Measurements from ENCODE around the gene TTC23L.

DNA sequence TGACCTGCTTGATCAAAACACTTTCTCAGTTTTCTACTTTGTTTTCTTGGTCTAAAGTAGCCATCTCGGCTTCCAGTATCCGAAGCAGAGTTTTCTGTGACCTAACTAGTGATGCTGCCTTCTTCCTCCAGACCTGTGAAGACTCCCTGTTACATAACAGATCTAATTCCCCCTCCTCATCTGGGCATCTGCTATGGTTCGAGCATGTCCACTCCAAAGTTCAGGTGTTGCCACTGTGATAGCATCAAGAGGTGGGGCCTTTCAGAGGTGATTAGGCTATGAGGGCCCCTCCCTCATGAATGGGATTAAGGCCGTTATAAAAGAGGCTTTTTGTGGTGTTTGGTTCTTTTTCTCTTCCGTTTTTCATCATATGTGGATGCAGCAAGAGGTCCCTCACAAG, 20.3 kb downstream of the TTC23L start:
- TF ChIP-seq KAT7 (CRISPR knock-in tag; IDR thresholded peaks at IDR 0.05; ENCODE audit: borderline replicate concordance): no peak
- TF ChIP-seq, protein P1, sequence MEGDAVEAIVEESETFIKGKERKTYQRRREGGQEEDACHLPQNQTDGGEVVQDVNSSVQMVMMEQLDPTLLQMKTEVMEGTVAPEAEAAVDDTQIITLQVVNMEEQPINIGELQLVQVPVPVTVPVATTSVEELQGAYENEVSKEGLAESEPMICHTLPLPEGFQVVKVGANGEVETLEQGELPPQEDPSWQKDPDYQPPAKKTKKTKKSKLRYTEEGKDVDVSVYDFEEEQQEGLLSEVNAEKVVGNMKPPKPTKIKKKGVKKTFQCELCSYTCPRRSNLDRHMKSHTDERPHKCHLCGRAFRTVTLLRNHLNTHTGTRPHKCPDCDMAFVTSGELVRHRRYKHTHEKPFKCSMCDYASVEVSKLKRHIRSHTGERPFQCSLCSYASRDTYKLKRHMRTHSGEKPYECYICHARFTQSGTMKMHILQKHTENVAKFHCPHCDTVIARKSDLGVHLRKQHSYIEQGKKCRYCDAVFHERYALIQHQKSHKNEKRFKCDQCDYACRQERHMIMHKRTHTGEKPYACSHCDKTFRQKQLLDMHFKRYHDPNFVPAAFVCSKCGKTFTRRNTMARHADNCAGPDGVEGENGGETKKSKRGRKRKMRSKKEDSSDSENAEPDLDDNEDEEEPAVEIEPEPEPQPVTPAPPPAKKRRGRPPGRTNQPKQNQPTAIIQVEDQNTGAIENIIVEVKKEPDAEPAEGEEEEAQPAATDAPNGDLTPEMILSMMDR (IDR thresholded peaks at IDR 0.05): no peak
- TF ChIP-seq, protein P2, sequence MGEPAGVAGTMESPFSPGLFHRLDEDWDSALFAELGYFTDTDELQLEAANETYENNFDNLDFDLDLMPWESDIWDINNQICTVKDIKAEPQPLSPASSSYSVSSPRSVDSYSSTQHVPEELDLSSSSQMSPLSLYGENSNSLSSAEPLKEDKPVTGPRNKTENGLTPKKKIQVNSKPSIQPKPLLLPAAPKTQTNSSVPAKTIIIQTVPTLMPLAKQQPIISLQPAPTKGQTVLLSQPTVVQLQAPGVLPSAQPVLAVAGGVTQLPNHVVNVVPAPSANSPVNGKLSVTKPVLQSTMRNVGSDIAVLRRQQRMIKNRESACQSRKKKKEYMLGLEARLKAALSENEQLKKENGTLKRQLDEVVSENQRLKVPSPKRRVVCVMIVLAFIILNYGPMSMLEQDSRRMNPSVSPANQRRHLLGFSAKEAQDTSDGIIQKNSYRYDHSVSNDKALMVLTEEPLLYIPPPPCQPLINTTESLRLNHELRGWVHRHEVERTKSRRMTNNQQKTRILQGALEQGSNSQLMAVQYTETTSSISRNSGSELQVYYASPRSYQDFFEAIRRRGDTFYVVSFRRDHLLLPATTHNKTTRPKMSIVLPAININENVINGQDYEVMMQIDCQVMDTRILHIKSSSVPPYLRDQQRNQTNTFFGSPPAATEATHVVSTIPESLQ (CRISPR knock-in tag; IDR thresholded peaks at IDR 0.05): no peak
- TF ChIP-seq, protein P3, sequence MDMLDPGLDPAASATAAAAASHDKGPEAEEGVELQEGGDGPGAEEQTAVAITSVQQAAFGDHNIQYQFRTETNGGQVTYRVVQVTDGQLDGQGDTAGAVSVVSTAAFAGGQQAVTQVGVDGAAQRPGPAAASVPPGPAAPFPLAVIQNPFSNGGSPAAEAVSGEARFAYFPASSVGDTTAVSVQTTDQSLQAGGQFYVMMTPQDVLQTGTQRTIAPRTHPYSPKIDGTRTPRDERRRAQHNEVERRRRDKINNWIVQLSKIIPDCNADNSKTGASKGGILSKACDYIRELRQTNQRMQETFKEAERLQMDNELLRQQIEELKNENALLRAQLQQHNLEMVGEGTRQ (CRISPR knock-in tag; IDR thresholded peaks at IDR 0.05): no peak
- TF ChIP-seq, protein P4, sequence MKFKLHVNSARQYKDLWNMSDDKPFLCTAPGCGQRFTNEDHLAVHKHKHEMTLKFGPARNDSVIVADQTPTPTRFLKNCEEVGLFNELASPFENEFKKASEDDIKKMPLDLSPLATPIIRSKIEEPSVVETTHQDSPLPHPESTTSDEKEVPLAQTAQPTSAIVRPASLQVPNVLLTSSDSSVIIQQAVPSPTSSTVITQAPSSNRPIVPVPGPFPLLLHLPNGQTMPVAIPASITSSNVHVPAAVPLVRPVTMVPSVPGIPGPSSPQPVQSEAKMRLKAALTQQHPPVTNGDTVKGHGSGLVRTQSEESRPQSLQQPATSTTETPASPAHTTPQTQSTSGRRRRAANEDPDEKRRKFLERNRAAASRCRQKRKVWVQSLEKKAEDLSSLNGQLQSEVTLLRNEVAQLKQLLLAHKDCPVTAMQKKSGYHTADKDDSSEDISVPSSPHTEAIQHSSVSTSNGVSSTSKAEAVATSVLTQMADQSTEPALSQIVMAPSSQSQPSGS (CRISPR knock-in tag; IDR thresholded peaks at IDR 0.05; ENCODE audit: borderline replicate concordance, low read depth): no peak
- TF ChIP-seq RELA (CRISPR knock-in tag; IDR thresholded peaks at IDR 0.05; ENCODE audit: borderline replicate concordance): no peak
- TF ChIP-seq, protein P5, sequence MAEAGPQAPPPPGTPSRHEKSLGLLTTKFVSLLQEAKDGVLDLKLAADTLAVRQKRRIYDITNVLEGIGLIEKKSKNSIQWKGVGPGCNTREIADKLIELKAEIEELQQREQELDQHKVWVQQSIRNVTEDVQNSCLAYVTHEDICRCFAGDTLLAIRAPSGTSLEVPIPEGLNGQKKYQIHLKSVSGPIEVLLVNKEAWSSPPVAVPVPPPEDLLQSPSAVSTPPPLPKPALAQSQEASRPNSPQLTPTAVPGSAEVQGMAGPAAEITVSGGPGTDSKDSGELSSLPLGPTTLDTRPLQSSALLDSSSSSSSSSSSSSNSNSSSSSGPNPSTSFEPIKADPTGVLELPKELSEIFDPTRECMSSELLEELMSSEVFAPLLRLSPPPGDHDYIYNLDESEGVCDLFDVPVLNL (CRISPR knock-in tag; IDR thresholded peaks at IDR 0.05; ENCODE audit: borderline replicate concordance, low read depth): no peak
- TF ChIP-seq, protein P6, sequence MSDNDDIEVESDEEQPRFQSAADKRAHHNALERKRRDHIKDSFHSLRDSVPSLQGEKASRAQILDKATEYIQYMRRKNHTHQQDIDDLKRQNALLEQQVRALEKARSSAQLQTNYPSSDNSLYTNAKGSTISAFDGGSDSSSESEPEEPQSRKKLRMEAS (CRISPR knock-in tag; IDR thresholded peaks at IDR 0.05): no peak
- no peak for TF ChIP-seq NFE2L1 (CRISPR knock-in tag; IDR thresholded peaks at IDR 0.05)
- TF ChIP-seq ZNF423 (CRISPR knock-in tag; IDR thresholded peaks at IDR 0.05): no peak
- TF ChIP-seq SP1 (CRISPR knock-in tag; conservative IDR thresholded peaks at IDR 0.05): no peak
- TF ChIP-seq MYBL2 (CRISPR knock-in tag; IDR thresholded peaks at IDR 0.05): no peak
